ENCODE measurements around the gene KCNQ1.

GRCh38 chr11:2892215-2892966 lies 447.6 kb downstream of the KCNQ1 start:
- TF ChIP-seq, protein P1, sequence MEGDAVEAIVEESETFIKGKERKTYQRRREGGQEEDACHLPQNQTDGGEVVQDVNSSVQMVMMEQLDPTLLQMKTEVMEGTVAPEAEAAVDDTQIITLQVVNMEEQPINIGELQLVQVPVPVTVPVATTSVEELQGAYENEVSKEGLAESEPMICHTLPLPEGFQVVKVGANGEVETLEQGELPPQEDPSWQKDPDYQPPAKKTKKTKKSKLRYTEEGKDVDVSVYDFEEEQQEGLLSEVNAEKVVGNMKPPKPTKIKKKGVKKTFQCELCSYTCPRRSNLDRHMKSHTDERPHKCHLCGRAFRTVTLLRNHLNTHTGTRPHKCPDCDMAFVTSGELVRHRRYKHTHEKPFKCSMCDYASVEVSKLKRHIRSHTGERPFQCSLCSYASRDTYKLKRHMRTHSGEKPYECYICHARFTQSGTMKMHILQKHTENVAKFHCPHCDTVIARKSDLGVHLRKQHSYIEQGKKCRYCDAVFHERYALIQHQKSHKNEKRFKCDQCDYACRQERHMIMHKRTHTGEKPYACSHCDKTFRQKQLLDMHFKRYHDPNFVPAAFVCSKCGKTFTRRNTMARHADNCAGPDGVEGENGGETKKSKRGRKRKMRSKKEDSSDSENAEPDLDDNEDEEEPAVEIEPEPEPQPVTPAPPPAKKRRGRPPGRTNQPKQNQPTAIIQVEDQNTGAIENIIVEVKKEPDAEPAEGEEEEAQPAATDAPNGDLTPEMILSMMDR (conservative IDR thresholded peaks at IDR 0.05; ENCODE audit: low read depth in 2 of 2), result peak; percentile 85 to 92
- TF ChIP-seq EZH2phosphoT487 (IDR thresholded peaks at IDR 0.05; ENCODE audit: unreplicated experiment) (no peak), POLR2AphosphoS5 (IDR thresholded peaks at IDR 0.05; ENCODE audit: low read depth) (peak; percentile 69), ETS1 (IDR thresholded peaks at IDR 0.05) (no peak; the same call in 1 of the 2 replicates), EZH2 (IDR thresholded peaks at IDR 0.05; ENCODE audit: low read depth, unreplicated experiment) (no peak)

Measured in GM23338 (cell line).